Measurements from ENCODE around the gene PFKFB2.

DNA sequence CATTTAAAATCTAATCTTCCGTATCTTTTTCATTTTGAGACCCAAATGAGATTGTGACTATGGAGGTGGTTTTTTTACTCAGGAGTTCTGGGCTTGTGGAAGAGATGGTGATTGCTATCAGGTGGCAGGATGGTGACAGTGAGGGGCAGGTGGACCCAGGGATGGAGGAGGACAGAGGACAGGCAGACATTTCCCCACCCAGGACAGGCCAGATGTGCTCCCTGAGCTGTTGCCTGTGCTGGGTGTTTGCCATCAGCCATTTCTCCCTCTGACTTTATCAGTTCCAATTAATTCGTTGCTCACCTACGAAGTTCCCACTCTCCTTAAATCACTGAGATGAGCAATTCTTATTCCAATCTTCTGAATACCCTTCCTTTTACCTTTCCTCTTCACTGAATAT is 47.0 kb upstream of the PFKFB2 start:
- TF ChIP-seq, protein P1, sequence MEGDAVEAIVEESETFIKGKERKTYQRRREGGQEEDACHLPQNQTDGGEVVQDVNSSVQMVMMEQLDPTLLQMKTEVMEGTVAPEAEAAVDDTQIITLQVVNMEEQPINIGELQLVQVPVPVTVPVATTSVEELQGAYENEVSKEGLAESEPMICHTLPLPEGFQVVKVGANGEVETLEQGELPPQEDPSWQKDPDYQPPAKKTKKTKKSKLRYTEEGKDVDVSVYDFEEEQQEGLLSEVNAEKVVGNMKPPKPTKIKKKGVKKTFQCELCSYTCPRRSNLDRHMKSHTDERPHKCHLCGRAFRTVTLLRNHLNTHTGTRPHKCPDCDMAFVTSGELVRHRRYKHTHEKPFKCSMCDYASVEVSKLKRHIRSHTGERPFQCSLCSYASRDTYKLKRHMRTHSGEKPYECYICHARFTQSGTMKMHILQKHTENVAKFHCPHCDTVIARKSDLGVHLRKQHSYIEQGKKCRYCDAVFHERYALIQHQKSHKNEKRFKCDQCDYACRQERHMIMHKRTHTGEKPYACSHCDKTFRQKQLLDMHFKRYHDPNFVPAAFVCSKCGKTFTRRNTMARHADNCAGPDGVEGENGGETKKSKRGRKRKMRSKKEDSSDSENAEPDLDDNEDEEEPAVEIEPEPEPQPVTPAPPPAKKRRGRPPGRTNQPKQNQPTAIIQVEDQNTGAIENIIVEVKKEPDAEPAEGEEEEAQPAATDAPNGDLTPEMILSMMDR (IDR thresholded peaks at IDR 0.05; ENCODE audit: poor library complexity): no peak
- no peak for TF ChIP-seq EZH2 (IDR thresholded peaks at IDR 0.05; ENCODE audit: borderline replicate concordance)

Data from hepatocyte (in vitro differentiated cells).